ENCODE results near the gene OLFM3.

Gene OLFM3

GRCh38 chr1:101841824-101842223 lies 154.9 kb downstream of the OLFM3 start:
- DNase-seq: no peak

GRCh38 chr1:101835988-101836387 lies 160.7 kb downstream of the OLFM3 start:
- no peak for DNase-seq

- no peak for DNase-seq
Observed at GRCh38 chr1:101833312-101833711, 163.4 kb downstream of the OLFM3 start.

- no peak for DNase-seq
Observed at GRCh38 chr1:101826416-101826815, 170.3 kb downstream of the OLFM3 start.

- DNase-seq: no peak
Observed at GRCh38 chr1:101820071-101820470, 176.7 kb downstream of the OLFM3 start.

GRCh38 chr1:101816262-101816661 lies 180.5 kb downstream of the OLFM3 start:
- DNase-seq: no peak

- DNase-seq: no peak
Observed at GRCh38 chr1:101798417-101798816, 198.3 kb downstream of the OLFM3 start.

GRCh38 chr1:101797722-101798121 lies 199.0 kb downstream of the OLFM3 start:
- DNase-seq: no peak

- no peak for DNase-seq
Observed at GRCh38 chr1:101781201-101781831, 215.4 kb downstream of the OLFM3 start.

GRCh38 chr1:101769520-101769919 lies 227.2 kb downstream of the OLFM3 start:
- DNase-seq: no peak

GRCh38 chr1:101757985-101758384 lies 238.7 kb downstream of the OLFM3 start:
- no peak for DNase-seq

GRCh38 chr1:101756411-101756810 lies 240.3 kb downstream of the OLFM3 start:
- DNase-seq: no peak

All from activated effector memory CD4-positive, alpha-beta T cell treated with Interleukin-2 at 50 U/mL for 16 hours (primary cell).